K562 treated with DMSO at 1 percent for 4 hours (cell line): Measurements from ENCODE around the gene HLA-DRB1. TPM values are rescaled to one million over a fixed set of nuclear protein-coding genes. Genes with fewer than 3 reads are reported as not detected.

Source experiments
- total RNA-seq: library from RNA; unstranded; fragments of 300-600 nt; gene quantifications from 2 replicates; pipeline ENCODE4 v1.2.3, GENCODE V29; 2022; ENCODE audit not compliant: insufficient read depth

HLA-DRB1 gene
- not detected in 2 replicates for total RNA-seq

DNA sequence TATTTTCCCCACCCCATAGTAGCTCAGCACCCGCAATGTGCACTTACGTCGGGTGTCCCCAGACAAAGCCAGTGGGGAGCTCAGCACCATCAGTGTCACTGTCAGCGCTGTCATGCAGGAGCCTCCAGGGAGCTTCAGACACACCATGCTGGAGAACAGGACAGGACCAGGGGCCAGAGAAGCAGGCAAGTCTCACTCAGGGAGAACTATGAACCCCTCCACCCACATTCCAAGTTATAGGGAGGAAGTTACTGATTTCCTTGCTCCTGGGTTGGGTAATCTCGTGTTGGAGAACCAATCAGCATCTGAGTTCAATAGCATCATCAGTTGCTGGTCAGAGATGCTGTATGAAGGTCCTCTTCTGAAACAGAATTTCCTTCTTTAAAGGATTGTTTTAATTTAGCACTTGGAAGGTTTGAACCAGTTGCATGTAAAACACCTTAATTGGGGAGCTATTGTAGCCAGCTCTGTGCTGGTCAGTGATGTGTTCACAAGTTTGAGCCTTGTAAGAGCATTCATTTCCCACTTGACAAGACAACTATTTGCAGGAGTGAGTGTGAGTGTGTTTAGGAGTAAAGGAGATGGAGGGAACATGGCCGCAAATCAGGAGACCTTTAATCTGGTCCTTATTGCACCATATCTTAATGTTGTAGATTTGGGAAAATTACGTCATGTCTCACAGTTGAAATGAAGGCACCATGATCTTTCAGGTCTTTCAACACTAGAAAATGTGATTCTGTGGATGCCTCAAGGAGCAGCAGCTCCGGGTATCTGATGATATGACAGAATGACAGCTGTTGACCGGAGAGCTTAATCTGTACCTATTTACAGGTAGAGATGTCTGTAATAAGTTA is at the start of gene HLA-DRB1:
HLA-DRB1 (minus strand) TSS at position 253 of the 854 bp plus-strand sequence; CDS start at position 147, 106 bp downstream.

DNA sequence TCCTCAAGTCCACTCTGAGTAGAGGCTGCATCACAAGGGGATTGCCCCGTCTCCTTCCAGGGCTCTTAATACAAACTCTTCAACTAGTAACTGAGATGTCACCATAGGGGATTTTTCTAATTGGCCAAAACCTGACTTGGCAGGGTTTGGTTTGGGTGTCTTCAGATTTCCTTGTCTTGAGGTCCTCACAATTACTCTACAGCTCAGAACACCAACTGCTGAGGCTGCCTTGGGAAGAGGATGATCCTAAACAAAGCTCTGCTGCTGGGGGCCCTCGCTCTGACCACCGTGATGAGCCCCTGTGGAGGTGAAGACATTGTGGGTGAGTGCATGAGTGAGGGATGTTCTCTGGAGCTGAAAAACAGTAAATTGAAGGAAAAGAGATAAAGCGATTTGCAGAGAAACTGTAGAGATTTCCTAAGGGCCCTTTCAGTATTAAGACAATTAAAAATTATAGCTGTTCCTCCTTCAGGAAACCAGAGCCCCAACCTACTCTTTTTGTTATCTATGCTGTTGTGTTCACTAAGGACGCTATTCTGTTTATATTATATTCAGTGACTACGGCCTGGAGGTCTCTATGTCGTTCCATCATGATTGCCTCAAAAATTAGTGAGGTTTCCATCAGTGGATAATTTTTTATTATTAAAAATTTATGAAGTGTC is 47.7 kb upstream of the HLA-DRB1 start, which contains the start of gene HLA-DQA1:
HLA-DQA1 (plus strand) TSS at position 188 of the 662 bp plus-strand sequence; CDS start at position 241, 53 bp downstream.

DNA sequence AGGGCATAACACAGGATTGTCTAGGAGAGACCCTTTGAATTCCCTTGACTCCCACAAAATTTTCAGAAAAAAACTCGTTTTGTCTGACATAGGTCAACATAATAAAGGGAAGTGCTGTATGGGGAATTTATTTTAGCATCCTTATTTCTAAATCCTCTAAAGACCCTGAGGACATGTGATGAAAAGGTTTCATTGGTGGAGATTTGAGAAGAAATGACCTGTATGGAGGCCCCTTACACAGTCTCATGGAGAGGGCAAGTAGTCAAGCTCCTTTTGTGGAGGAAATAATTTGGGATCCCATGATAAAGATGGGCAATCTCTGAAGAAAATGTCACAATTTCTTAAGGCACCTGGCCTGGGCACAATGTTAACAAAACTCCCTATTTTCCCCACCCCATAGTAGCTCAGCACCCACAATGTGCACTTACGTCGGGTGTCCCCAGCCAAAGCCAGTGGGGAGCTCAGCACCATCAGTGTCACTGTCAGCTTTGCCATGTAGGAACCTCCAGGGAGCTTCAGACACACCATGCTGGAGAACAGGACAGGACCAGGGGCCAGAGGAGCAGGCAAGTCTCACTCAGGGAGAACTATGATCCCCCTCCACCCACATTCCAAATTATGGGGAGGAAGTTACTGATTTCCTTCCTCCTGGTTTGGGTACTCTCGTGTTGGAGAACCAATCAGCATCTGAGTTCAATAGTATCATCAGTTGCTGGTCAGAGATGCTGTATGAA is 59.8 kb downstream of the HLA-DRB1 start, which contains the start of gene HLA-DRB5:
HLA-DRB5 (minus strand) TSS at position 591 of the 734 bp plus-strand sequence; CDS start at position 528, 63 bp downstream.

Other genes with a start within 250 kb of the HLA-DRB1 start
- gene TSBP1, start 217.9 kb downstream of the HLA-DRB1 start, total RNA-seq, result not detected in 2 replicates
- not detected in 2 replicates for gene BTNL2, start 182.7 kb downstream of the HLA-DRB1 start, total RNA-seq
- gene HLA-DRA, start 150.0 kb downstream of the HLA-DRB1 start, total RNA-seq, result not detected in 2 replicates
- not detected in 2 replicates for gene HLA-DRB5, start 59.6 kb downstream of the HLA-DRB1 start, total RNA-seq
- not detected in 2 replicates for gene HLA-DQA1, start 47.6 kb upstream of the HLA-DRB1 start, total RNA-seq
- gene HLA-DQB1, start 76.8 kb upstream of the HLA-DRB1 start, total RNA-seq, result not detected in 2 replicates
- not detected in 2 replicates for gene HLA-DQA2, start 151.5 kb upstream of the HLA-DRB1 start, total RNA-seq
- not detected in 2 replicates for gene HLA-DQB2, start 173.7 kb upstream of the HLA-DRB1 start, total RNA-seq
- 0.65 TPM in 1 of 2 replicates, not detected in the other for gene HLA-DOB, start 227.2 kb upstream of the HLA-DRB1 start, total RNA-seq
- gene TAP2, start 248.9 kb upstream of the HLA-DRB1 start, total RNA-seq, result 16.1 and 28.3 TPM in 2 replicates